ENCODE measurements around the gene PATL2. TPM values are rescaled to one million over a fixed set of nuclear protein-coding genes. Genes with fewer than 3 reads are reported as not detected.
"Not testable (repeated sequence)": the region's sequence is repeated elsewhere in the genome, so short reads cannot be mapped to it uniquely, and the experiment has no call there.

Gene PATL2
- polyA plus RNA-seq, 4 donors, result 1.5 to 6.8 (median 2.9) TPM

- DNase-seq (no peak), FAIRE-seq (no peak)
- Histone ChIP-seq H3K4me1 (ENCODE audit: control insufficient read depth in 3 of 3, insufficient read depth in 2 of 3, low read depth in 1 of 3, low read length in 2 of 3) (no peaks in the 10 kb centered on the region), H3K27me3 (ENCODE audit: control insufficient read depth in 3 of 3, insufficient read depth in 3 of 3, low read length in 3 of 3) (no peaks in the 10 kb centered on the region), H3K36me3 (ENCODE audit: control insufficient read depth in 3 of 3, insufficient read depth in 2 of 3, low read depth in 1 of 3, low read length in 3 of 3) (peaks cover 19 to 59% (median 21%) of the 10 kb centered on the region in 3 donors), H3K4me3 (ENCODE audit: low read depth in 1 of 3, low read length in 3 of 3) (no peak overlapping the region), H3K9me3 (ENCODE audit: control insufficient read depth in 2 of 2, insufficient read depth in 1 of 2, low read depth in 1 of 2, low read length in 1 of 2) (peaks cover 0 to 4% of the 10 kb centered on the region in 2 donors), H3K27ac (ENCODE audit: low read depth in 1 of 3, low read length in 2 of 3) (no peak overlapping the region)
- WGBS, 3 donors, result 90 to 96% (median 96%) methylated on average over 5 of the region's 5 CpGs
Observed at GRCh38 chr15:44633603-44634002, 77.5 kb downstream of the PATL2 start.

- not testable (repeated sequence) for H3K9me3 ChIP-seq (ENCODE audit: control insufficient read depth in 2 of 2, insufficient read depth in 1 of 2, low read depth in 1 of 2, low read length in 1 of 2); DNase-seq; H3K4me1 ChIP-seq (ENCODE audit: control insufficient read depth in 3 of 3, insufficient read depth in 2 of 3, low read depth in 1 of 3, low read length in 2 of 3); H3K4me3 ChIP-seq (ENCODE audit: low read depth in 1 of 3, low read length in 3 of 3); H3K27me3 ChIP-seq (ENCODE audit: control insufficient read depth in 3 of 3, insufficient read depth in 3 of 3, low read length in 3 of 3); H3K27ac ChIP-seq (ENCODE audit: low read depth in 1 of 3, low read length in 2 of 3); FAIRE-seq
- peaks cover 15 to 37% (median 20%) of the 10 kb centered on the region in 3 donors for H3K36me3 ChIP-seq (ENCODE audit: control insufficient read depth in 3 of 3, insufficient read depth in 2 of 3, low read depth in 1 of 3, low read length in 3 of 3)
- 84 to 90% (median 88%) methylated on average over 2 of the region's 2 CpGs for WGBS, 3 donors
Observed at GRCh38 chr15:44625286-44625685, 85.8 kb downstream of the PATL2 start.

GRCh38 chr15:44623178-44623577 lies 87.9 kb downstream of the PATL2 start:
- Histone ChIP-seq H3K27me3 (ENCODE audit: control insufficient read depth in 3 of 3, insufficient read depth in 3 of 3, low read length in 3 of 3) (no peaks in the 10 kb centered on the region), H3K27ac (ENCODE audit: low read depth in 1 of 3, low read length in 2 of 3) (no peak overlapping the region), H3K4me1 (ENCODE audit: control insufficient read depth in 3 of 3, insufficient read depth in 2 of 3, low read depth in 1 of 3, low read length in 2 of 3) (no peaks in the 10 kb centered on the region), H3K36me3 (ENCODE audit: control insufficient read depth in 3 of 3, insufficient read depth in 2 of 3, low read depth in 1 of 3, low read length in 3 of 3) (peaks cover 9 to 38% (median 10%) of the 10 kb centered on the region in 3 donors), H3K9me3 (ENCODE audit: control insufficient read depth in 2 of 2, insufficient read depth in 1 of 2, low read depth in 1 of 2, low read length in 1 of 2) (no peaks in the 10 kb centered on the region), H3K4me3 (ENCODE audit: low read depth in 1 of 3, low read length in 3 of 3) (no peak overlapping the region)
- no peak for FAIRE-seq
- DNase-seq, result no peak

- WGBS, 3 donors, result 89 to 94% (median 91%) methylated on average over 1 of the region's 1 CpG
- Histone ChIP-seq H3K4me3 (ENCODE audit: low read depth in 1 of 3, low read length in 3 of 3) (no peak overlapping the region), H3K27me3 (ENCODE audit: control insufficient read depth in 3 of 3, insufficient read depth in 3 of 3, low read length in 3 of 3) (no peaks in the 10 kb centered on the region), H3K4me1 (ENCODE audit: control insufficient read depth in 3 of 3, insufficient read depth in 2 of 3, low read depth in 1 of 3, low read length in 2 of 3) (no peaks in the 10 kb centered on the region), H3K27ac (ENCODE audit: low read depth in 1 of 3, low read length in 2 of 3) (no peak overlapping the region), H3K9me3 (ENCODE audit: control insufficient read depth in 2 of 2, insufficient read depth in 1 of 2, low read depth in 1 of 2, low read length in 1 of 2) (no peaks in the 10 kb centered on the region), H3K36me3 (ENCODE audit: control insufficient read depth in 3 of 3, insufficient read depth in 2 of 3, low read depth in 1 of 3, low read length in 3 of 3) (peaks cover 10 to 42% (median 10%) of the 10 kb centered on the region in 3 donors)
- DNase-seq, result no peak
- no peak for FAIRE-seq
Observed at GRCh38 chr15:44620081-44620480, 91.0 kb downstream of the PATL2 start.

- DNase-seq, result no peak
- WGBS, 3 donors, result 97 to 100% (median 100%) methylated on average over 2 of the region's 2 CpGs
Observed at GRCh38 chr15:44616974-44617373, 94.1 kb downstream of the PATL2 start.

More at GRCh38 chr15:44616974-44617373, 94.1 kb downstream of the PATL2 start:
- H3K27me3 ChIP-seq (ENCODE audit: control insufficient read depth in 3 of 3, insufficient read depth in 3 of 3, low read length in 3 of 3), result no peaks in the 10 kb centered on the region
- H3K36me3 ChIP-seq (ENCODE audit: control insufficient read depth in 3 of 3, insufficient read depth in 2 of 3, low read depth in 1 of 3, low read length in 3 of 3), result peaks cover 7 to 42% (median 19%) of the 10 kb centered on the region in 3 donors
- FAIRE-seq, result no peak
- H3K27ac ChIP-seq (ENCODE audit: low read depth in 1 of 3, low read length in 2 of 3), result no peak overlapping the region
- H3K9me3 ChIP-seq (ENCODE audit: control insufficient read depth in 2 of 2, insufficient read depth in 1 of 2, low read depth in 1 of 2, low read length in 1 of 2), result no peaks in the 10 kb centered on the region
- no peak overlapping the region for H3K4me3 ChIP-seq (ENCODE audit: low read depth in 1 of 3, low read length in 3 of 3)
- H3K4me1 ChIP-seq (ENCODE audit: control insufficient read depth in 3 of 3, insufficient read depth in 2 of 3, low read depth in 1 of 3, low read length in 2 of 3), result no peaks in the 10 kb centered on the region

Other genes starting within 250 kb of the PATL2 start
- gene EIF3J, start 174.2 kb downstream of the PATL2 start, polyA plus RNA-seq, result 10 to 100 TPM; 31.5 to 63.3 (median 52.3) TPM
- gene SPG11, start 47.7 kb downstream of the PATL2 start, polyA plus RNA-seq, result 10 to 100 TPM; 33.5 to 63.8 (median 34.7) TPM
- gene B2M, start 194 bp upstream of the PATL2 start, polyA plus RNA-seq, result 1,000 to 10,000 TPM; 1,875 to 5,068 (median 4,132) TPM
- 10 to 100 TPM in 2 of 4 donors, 1 to 10 TPM in 2; 8.1 to 18.5 (median 10.9) TPM for gene TRIM69, start 25.2 kb upstream of the PATL2 start, polyA plus RNA-seq
- not detected for gene TERB2, start 245.4 kb upstream of the PATL2 start, polyA plus RNA-seq